ENCODE results near the gene AP1B1. TPM values are rescaled to one million over a fixed set of nuclear protein-coding genes. Genes with fewer than 3 reads are reported as not detected.
"Not testable (repeated sequence)": the region's sequence is repeated elsewhere in the genome, so short reads cannot be mapped to it uniquely, and the experiment has no call there.

Gene AP1B1
- total and polyA plus RNA-seq, 2 donors (not counting 1 experiment from before 2014, with no cell fraction given): 139 to 174 TPM

DNA sequence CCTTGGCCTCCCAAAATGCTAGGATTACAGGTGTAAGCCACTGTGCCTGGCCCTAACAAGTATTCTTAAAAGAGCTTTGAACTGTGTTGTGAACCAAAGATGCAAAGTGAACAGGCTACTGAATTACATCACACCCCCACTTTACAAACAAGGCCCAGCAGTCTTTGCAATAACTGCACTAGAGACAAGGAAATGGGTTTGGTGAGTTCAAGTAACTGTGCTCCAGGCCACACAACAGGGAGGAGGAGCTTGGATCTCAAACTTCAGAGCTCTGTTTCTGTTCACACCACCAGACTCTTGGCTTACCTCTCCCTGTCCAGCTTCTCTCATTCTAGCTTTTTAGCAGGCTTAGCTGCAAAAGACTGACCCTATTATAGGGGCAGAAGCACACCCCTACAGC lies 42.4 kb downstream of the AP1B1 start:
- Mint-ChIP-seq H3K4me1 (no peaks in the 10 kb centered on the region), H3K9me3 (ENCODE audit: insufficient read depth) (no peaks in the 10 kb centered on the region), H3K27me3 (no peaks in the 10 kb centered on the region), H3K4me3 (no peak overlapping the region), H3K27ac (no peak overlapping the region)
- Histone ChIP-seq H3K4me1 (ENCODE audit: control insufficient read depth in 2 of 2, insufficient read depth in 2 of 2, low read length in 2 of 2) (no peaks in the 10 kb centered on the region), H3K9me3 (ENCODE audit: control extremely low read depth in 1 of 3, control insufficient read depth in 2 of 3, insufficient read depth in 1 of 3, low read length in 2 of 3) (no peaks in the 10 kb centered on the region), H3K4me3 (ENCODE audit: control extremely low read depth in 1 of 5, extremely low read depth in 1 of 5, insufficient read depth in 1 of 5, low read depth in 2 of 5, low read length in 4 of 5) (no peak overlapping the region), H3K79me2 (ENCODE audit: control insufficient read depth, insufficient read depth, low read length) (peaks cover 37% of the 10 kb centered on the region), H3K36me3 (replicated peaks in 1 of 2; ENCODE audit: control extremely low read depth in 1 of 2, control insufficient read depth in 1 of 2, extremely low read depth in 1 of 2, insufficient read depth in 2 of 2, low read length in 1 of 2) (peaks cover 0 to 91% of the 10 kb centered on the region in 2 experiments), H2AFZ (ENCODE audit: insufficient read depth, low read depth, low read length, poor library complexity, severe bottlenecking) (no peak overlapping the region), H3K27ac (ENCODE audit: low read length in 2 of 2) (no peak overlapping the region), H3K9ac (ENCODE audit: low read length) (no peak overlapping the region), H3K27me3 (replicated peaks in 1 of 4; ENCODE audit: control extremely low read depth in 1 of 4, control insufficient read depth in 3 of 4, insufficient read depth in 4 of 4, low read length in 3 of 4) (no peaks in the 10 kb centered on the region), H4K20me1 (ENCODE audit: control insufficient read depth, insufficient read depth, low read length, poor library complexity, severe bottlenecking) (peaks cover 77% of the 10 kb centered on the region), H3K4me2 (replicated peaks; ENCODE audit: low read depth, low read length, poor library complexity, severe bottlenecking) (no peak overlapping the region)
- no peak for ATAC-seq (ENCODE audit: low read depth)
- intact Hi-C loops (cut with micrococcal nuclease): no loop called here
- TF ChIP-seq, protein P1, sequence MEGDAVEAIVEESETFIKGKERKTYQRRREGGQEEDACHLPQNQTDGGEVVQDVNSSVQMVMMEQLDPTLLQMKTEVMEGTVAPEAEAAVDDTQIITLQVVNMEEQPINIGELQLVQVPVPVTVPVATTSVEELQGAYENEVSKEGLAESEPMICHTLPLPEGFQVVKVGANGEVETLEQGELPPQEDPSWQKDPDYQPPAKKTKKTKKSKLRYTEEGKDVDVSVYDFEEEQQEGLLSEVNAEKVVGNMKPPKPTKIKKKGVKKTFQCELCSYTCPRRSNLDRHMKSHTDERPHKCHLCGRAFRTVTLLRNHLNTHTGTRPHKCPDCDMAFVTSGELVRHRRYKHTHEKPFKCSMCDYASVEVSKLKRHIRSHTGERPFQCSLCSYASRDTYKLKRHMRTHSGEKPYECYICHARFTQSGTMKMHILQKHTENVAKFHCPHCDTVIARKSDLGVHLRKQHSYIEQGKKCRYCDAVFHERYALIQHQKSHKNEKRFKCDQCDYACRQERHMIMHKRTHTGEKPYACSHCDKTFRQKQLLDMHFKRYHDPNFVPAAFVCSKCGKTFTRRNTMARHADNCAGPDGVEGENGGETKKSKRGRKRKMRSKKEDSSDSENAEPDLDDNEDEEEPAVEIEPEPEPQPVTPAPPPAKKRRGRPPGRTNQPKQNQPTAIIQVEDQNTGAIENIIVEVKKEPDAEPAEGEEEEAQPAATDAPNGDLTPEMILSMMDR (IDR thresholded peaks at IDR 0.05): no peak
- no peak for TF ChIP-seq EZH2 (IDR thresholded peaks at IDR 0.05; ENCODE audit: borderline replicate concordance, insufficient read depth, low read depth, low read length, poor library complexity, severe bottlenecking)
- ChIA-PET POLR2A (no interaction called here), CTCF (no interaction called here)
- no peak for DNase-seq

DNA sequence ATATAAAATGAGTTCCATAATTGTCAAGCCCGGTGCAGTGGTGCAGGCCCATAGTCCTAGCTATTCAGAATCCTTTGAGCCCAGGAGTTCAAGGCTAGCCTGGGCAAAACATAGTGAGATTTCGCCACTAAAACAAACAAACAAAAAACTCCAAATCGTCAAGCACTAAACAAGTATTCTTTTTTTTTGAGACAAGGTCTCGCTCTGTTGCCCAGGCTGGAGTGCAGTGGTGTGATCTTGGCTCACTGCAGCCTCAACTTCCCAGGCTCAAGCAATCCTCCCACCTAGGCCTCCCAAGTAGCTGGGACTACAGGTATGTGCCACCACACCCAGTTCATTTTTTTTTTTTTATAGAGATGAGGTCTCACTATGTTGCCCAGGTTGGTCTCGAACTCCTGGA lies 43.5 kb downstream of the AP1B1 start:
- 100% methylated on average over 1 of the region's 5 CpGs for WGBS (ENCODE audit: insufficient coverage)
- POLR2A ChIA-PET: not testable (repeated sequence)

More for the DNA sequence above, 43.5 kb downstream of the AP1B1 start:
- H3K27me3 Mint-ChIP-seq; H3K27ac Mint-ChIP-seq; H3K4me1 Mint-ChIP-seq; H3K4me2 ChIP-seq (replicated peaks; ENCODE audit: low read depth, low read length, poor library complexity, severe bottlenecking); H3K9ac ChIP-seq (ENCODE audit: low read length); H3K9me3 Mint-ChIP-seq (ENCODE audit: insufficient read depth); CTCF ChIA-PET; ATAC-seq (ENCODE audit: low read depth); intact Hi-C loops (cut with micrococcal nuclease); DNase-seq; H3K27ac ChIP-seq (ENCODE audit: low read length in 2 of 2); H3K4me1 ChIP-seq (ENCODE audit: control insufficient read depth in 2 of 2, insufficient read depth in 2 of 2, low read length in 2 of 2); H3K4me3 Mint-ChIP-seq; H3K9me3 ChIP-seq (ENCODE audit: control extremely low read depth in 1 of 3, control insufficient read depth in 2 of 3, insufficient read depth in 1 of 3, low read length in 2 of 3); H3K4me3 ChIP-seq (ENCODE audit: control extremely low read depth in 1 of 5, extremely low read depth in 1 of 5, insufficient read depth in 1 of 5, low read depth in 2 of 5, low read length in 4 of 5); H2AFZ ChIP-seq (ENCODE audit: insufficient read depth, low read depth, low read length, poor library complexity, severe bottlenecking); H3K27me3 ChIP-seq (replicated peaks in 1 of 4; ENCODE audit: control extremely low read depth in 1 of 4, control insufficient read depth in 3 of 4, insufficient read depth in 4 of 4, low read length in 3 of 4): not testable (repeated sequence)
- Histone ChIP-seq H3K36me3 (replicated peaks in 1 of 2; ENCODE audit: control extremely low read depth in 1 of 2, control insufficient read depth in 1 of 2, extremely low read depth in 1 of 2, insufficient read depth in 2 of 2, low read length in 1 of 2) (peaks cover 0 to 91% of the 10 kb centered on the region in 2 experiments), H3K79me2 (ENCODE audit: control insufficient read depth, insufficient read depth, low read length) (peaks cover 32% of the 10 kb centered on the region), H4K20me1 (ENCODE audit: control insufficient read depth, insufficient read depth, low read length, poor library complexity, severe bottlenecking) (peaks cover 77% of the 10 kb centered on the region)

All from B cell (primary cell).